T1000 (cell line): ENCODE results near the gene CAMP.

Experiments used
- DNase-seq: peaks from one replicate; lab custom pipeline; 2025; ENCODE audit warnings: mixed read lengths; lab: John Stamatoyannopoulos, UW

The CAMP gene

DNA sequence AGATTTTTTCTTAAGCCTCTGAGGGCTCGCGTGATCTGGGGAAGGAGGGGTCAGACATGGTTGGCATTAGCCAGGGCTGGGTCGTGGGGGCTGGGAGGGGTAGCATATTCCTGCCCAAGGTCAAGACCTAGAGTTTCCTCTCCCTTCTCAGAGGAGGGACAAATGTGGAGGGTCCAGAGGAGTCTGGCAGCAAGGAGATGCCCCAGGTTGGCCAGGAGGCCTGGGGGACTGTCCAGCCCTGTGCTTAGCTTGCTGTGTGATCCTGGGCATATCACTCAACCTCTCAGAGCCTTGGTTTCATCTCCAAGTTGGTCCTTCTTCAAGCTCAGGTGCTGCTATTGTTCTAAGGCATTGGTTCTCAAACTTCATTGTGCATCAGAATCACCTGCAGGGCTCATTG lies 9.1 kb upstream of the CAMP start:
- DNase-seq = no peak

DNA sequence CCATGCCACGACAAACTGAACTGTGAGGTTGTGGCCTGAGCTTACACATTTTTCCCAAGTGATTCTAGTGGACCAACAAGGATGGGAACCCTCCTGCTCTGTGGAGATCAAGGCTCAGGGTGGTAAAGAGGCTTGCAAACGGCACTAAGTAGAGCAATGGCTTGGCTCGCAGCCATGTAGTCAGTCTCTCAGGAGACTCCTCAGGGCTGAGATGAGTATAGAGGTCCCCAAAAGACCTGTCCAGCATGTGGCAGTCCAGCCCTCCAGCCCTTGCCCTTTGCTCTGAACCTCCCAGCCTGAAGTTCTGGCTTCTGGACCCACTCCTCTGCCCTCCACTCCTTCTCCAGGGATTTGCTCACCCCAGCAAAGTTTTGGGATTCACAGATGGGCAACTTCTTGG lies 8.3 kb upstream of the CAMP start:
- DNase-seq = no peak

DNA sequence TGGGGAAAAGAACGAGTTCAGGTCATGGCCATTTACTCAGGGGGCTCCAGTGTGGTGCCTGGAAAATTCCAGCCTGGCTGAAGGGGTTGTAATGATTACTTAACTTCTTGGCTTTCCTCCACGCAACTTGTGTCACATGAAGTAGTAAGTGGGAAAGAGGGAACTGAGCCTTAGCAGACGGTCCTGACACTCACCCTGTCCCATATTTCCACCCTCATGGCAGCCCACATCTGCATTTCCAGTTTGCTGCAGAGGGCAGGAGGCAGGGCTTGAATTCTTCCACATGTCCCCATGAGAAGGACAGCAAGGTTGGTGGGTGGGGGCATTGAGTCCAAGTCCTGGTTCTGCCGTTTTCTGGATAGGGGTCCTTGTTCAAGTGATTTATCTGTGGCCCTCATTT lies 7.8 kb upstream of the CAMP start:
- no peak for DNase-seq

DNA sequence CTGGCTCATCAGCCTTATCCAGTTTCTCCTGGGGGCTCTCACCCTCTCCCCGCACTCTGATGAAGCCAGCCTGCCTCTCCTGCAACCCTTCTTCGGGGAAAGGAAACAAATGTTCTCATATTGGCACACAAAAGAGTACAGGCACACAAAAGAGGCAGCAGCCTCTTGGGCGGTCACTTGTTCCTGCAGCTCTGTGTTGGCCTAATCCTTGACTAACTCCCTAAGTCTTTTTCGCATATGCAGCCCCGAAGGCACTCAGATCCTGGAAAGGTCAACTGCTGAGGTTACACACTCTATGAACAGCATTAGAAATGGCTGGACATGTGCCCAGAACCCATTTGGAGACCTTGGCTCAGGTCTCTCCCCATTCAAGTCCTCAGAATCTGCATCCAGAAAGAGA lies 7.4 kb upstream of the CAMP start:
- DNase-seq = no peak

DNA sequence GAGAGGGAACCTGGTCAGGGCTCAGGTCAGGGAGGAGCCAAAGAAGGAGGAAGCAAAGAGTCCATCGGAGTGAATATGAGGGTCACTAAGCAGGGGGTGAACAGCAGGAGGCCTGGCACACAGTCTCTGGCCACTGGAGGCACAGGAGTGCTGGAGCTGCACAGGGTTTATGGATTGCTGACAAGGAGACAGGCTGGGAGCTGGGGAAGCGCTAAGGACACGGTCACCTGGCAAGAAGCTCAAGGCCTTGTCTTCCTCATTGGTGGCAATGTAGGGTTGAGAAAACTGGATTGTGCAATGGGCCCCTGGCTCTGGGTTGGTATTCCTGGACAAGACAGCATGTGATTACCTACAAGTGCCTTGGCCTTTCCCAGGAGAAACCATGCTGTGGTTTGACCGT lies 5.8 kb upstream of the CAMP start:
- DNase-seq = no peak

DNA sequence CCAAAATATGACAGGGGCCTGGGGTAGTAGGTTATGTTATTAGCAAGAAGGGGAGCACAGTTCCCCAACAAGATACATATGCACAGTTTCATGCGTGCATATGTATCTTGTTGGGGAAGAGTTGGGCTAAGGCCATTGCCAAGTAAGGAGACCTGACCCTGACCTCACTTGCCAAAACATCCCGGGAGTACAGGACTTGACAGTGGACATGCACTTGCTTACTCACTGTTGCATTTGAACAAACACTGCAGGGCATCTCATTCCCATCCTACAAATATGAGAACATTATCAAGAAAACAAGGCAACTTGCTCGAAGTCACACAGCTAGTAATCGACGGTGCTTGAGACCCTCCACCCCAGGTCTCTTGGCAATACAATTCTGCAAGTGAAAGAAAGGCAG lies 4.8 kb upstream of the CAMP start:
- no peak for DNase-seq

DNA sequence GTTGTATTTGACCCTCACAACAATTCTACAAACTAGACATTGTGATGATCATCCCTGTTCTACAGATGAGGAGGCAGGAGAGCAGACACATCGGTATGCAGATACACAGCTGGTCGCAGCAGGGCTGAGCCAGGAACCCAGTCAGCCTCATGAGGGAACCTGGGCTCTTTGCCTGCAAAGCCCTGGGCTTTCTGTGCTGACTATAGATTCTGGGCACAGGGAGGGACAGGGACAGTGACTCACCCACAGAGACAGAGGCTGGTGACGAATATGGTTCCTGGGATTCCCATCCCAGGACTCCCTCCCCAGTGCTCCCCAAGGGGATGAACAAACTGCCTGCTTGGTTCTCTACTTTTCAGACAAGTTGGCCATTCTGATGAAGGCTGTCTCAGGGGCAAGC lies 3.8 kb upstream of the CAMP start:
- DNase-seq = no peak

DNA sequence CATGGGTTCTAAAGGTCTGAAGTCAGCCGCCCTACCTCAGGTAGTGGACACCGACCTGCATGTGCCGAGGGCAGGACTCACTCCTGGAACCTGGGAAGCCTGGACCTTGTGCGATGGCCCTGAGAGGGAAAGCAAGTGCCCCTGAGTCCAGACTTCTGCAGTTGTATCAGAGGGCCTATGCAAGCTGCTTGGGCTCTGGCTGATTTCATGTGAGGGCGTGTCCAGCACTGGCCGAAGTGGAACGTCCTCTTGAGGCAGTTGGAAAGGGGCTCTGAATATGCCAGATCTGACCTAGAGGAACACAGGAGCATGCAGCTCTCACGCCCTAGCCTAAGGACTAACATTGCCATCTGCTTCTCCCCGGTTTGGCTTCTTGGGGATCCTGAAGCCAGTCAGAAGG lies 2.5 kb upstream of the CAMP start:
- DNase-seq = no peak

DNA sequence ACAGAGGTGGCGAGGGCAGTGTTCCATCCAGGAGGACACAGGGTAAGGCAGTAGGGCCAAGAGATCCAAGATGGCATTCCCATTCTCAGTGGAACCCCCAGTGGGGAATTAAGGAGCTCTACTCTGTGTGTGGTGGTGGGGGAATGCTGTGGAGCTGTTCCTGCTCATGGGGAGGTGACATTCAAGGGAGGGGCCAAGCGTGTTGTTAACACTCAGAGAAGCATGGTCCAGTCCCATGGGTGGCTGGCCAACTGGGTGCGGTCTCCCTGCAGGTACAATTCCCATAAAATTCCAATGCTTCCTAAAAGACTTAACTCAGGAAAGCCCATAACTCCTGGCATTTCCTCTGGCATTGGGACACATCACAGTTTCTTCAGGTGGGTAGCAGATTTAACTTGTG lies 2.3 kb downstream of the CAMP start:
- no peak for DNase-seq

DNA sequence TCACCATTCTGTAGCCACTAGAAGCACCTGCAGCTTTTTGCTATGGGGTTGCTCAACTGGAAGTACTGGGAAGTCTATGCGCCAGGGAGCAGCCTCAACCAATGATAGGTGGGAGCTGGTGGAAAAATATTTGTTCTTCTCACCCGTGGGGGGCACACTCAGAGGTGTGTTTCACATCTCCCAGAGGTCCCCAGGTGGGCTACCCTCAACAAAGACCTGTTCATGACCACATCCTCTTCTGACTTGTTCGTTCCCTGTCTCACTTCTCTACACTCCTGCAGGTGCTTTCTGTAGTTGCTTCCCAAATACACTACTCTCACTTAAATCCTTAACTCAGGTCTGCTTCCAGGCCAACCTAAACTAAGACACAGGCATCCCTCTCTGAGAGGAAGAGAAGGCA lies 3.6 kb downstream of the CAMP start:
- no peak for DNase-seq

DNA sequence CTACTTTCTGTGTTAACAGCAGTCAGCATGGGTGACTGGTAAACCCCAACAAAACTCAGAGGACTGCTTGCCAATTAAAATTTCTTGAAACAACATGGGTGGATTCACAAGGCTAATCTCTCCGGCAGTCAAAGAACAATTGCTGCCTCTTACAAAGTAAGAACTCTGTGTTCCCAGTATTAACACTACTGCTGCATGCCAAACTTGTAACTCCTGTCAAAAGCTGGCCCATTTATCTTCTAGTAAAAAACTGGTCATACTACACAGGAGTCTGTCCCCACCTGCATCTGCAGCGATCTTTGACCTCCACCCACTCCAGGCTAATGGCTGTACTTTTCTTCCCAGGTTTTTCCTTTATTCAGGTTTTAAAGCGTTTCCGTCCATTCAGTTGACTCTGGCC lies 8.9 kb downstream of the CAMP start:
- no peak for DNase-seq

DNA sequence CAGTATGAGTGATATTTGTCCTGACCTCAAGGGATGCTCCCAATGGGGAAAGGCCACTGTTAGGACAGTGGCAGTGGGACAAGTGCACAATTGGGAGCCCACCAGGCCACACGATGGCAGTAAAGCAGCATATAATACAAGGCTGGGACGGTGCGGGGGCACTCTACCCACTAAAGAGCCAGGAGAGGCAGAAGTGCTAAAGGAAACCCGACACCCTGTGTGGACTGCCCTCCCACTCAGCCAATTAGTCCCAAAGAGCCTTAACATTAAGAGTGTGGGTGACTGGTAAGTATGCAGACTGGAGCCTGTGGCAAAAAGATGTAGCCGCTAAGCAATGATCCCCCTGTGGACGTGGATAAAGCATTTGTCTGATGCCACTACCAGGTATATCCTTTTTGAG lies 9.4 kb downstream of the CAMP start:
- peak; percentile 53 for DNase-seq

DNA sequence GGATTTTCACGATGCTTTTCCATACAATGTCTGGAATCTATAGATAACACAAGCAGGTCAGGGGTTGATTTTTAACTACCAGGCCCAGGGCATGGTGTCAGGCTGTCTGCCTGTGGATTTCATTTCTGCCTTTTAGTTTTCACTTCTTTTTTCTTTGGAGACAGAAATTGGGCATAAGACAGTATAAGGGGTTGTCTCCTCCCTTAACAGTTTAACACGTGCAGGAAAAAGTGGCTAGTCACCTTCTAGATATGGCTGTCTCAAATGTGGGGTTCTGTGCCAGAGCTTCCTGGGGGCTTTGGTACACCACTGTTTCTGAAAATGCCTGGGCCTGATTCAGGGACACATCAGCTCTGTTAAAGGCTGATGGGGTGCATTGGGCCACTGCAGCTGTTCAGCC lies 10.2 kb downstream of the CAMP start:
- DNase-seq = no peak

DNA sequence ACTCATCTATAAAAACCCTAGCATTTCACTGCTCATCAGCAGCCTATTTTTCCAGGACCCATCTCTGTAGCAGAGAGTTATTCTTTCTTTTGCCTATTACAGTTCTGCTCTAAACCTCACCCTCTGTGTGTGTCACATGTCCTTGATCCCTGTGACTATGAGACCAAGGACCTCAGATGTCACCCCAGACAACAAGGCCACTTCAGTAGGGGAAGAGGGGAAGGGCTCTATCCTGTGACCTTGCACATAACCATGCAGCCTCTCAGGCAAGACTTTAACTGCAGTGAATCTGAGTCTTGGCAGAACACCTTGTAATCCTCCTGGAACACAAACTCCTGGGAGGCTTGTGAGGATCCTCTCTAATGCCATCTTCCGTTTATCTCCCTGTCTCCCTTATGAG lies 13.2 kb downstream of the CAMP start:
- no peak for DNase-seq

DNA sequence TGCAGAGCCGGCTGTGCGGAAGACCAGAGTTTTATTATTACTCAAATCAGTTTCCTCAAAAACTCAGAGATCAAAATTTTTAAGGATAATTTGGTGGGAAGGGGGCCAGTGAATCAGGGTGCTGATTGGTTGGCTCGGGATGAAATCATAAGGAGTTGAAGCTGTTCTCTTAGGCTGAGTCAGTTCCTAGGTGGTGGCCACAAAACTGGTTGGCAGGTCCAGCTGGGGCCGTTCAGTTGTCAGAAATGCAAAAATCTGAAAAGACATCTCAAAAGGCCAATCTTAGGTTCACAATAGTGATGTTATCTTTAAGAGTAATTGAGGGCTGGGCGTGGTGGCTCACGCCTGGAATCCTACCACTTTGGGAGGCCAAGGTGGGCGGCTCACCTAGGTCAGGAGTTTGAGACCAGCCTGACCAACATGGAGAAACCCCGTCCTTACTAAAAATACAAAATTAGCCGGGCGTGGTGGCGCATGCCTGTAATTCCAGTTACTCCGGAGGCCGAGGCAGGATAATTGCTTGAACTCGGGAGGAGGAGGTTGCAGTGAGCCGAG lies 15.3 kb downstream of the CAMP start:
- no peak for DNase-seq

DNA sequence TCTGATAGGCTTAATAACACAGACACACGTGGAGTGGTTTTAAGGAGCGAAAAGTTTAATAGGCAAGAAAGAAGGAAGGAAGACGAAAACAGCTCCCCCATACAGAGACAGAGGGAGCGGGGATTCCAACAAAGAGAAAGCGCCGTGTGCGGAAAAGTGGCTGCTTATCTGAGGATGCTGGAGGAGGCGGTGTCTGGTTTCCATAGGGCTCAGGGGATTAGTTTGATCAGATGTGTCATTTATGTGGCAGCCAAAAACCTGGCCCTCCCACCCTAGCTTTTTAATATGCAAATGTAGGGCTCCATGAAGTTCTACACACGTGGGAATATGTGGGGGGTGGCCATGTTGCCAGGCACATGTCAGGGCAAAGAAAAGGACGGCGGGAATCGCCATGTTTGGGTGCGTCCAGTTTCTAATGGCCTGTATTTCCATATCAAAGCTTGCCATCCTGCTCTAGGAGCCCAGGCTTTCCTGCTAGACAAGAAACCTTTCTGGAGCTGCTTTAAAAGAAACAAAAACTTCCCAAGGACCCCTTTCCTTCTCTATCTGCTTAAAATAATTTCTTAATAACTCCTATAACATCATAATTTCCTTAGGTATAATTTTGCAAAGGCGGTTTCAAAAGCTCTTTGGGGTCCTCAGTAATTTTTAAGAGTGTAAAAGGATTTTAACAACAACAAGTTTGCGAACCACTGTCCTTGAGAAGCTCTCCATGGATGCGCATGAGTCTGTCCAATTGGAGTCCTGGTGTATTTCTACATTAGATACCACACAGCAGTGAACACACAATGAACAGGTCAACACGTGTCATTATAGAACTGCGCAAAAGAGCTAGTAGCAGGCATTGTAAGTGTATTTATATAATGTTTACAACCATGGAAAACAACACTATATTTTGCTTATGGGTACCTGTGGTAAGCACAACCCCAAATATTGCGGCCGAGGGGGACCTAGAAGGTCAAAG lies 17.0 kb downstream of the CAMP start:
- no peak for DNase-seq

DNA sequence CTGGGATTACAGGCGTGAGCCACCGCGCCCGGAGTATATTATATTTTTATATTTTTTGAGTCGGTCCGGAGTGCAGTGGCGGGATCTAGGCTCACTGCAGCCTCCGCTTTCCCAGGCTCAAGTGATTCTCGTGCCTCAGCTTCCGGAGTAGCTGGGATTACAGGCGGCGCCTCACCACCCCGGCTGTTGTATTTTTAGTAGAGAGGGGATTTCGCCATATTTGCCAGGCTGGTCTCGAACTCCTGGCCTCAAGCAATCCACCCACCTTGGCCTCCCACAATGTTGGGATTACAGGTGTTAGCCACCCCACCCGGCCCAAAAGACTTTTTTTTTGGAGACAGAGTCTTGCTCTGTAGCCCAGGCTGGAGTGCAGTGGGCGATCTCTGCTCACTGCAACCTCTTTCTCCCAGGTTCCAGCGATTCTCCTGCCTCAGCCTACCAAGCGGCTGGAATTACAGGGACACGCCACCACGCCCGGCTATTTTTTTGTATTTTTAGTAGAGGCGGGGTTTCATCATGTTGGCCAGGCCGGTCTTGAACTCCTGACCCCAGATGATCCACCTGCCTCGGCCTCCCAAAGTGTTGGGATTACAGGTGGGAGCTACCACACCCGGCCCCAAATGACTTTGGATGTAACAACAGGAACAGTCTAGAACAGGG lies 18.6 kb downstream of the CAMP start:
- DNase-seq = no peak

DNA sequence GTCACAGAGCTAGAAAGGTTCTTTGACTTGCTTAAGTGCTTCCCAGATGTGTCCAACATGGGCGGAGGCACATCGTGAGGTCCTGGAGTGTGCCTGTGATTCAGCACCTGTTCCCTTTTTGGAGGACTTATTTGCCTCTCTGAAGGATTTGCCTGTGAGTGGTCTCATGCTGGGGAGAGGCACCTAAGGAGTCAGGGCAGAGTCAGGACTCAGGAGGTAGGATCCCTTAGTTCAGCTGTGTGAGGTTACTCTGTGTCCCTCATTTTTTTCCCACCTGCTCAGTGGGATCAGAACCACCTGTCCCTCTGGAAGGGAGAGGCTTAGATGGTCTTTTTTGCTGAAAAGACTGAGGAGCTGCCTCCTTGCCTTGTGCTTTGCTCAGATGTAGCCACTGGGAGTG lies 20.6 kb downstream of the CAMP start:
- DNase-seq = no peak

DNA sequence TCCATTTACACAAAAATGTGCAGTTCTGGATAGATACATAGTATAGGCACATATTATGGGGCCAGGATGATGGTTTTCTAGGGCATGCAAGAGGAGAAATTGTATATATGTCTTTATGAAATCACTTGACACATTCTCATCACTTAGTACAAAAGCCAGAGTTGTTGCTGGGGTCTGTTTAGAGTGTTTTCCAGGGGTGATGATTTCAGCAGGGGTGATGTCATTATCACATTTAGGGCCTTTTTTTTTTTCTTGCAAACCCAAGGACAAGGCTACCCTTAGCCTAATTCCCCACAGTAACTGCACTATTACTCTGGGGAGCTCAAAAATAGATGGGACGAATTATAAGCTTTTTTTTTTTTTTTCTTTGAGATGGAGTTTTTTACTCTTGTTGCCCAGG lies 21.2 kb downstream of the CAMP start:
- no peak for DNase-seq

DNA sequence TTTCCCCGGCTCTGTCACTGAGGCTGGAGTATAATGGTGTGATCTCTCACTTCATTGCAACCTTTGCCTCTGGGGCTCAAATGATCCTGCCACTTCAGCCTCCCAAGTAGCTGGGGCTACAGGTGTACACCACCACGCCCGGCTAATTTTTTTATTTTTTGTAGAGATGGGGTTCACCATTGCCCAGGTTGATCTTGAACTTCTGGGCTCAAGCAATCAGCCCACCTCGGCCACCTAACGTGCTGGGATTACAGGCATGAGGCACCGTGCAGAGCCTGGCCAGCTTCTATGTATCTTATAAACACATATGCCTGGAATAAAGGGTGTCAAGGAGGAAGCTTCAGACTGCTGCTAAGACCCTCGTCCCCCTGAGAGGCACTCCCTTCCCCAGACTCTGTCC lies 21.8 kb downstream of the CAMP start:
- no peak for DNase-seq

DNA sequence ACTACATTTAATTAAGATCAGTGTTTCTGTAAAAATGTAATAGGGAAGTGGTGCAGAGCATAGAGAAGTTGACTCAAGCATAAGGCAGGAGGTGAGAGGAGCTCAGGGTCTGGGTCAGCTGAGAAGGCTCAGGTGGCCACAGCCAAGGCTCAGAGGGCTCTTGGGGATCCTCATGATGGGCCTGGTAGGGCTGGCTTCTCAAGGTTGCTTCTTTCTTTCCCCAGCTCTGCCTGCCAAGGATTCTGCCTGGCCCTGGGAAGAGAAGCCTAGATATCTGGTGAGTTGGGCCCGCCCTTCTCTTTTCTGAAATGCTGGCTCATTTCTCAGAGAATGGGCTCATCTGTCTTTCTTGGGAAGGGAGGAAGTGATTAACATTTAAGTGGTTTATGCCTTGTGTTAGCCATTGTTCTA lies 24.1 kb downstream of the CAMP start:
- no peak for DNase-seq

DNA sequence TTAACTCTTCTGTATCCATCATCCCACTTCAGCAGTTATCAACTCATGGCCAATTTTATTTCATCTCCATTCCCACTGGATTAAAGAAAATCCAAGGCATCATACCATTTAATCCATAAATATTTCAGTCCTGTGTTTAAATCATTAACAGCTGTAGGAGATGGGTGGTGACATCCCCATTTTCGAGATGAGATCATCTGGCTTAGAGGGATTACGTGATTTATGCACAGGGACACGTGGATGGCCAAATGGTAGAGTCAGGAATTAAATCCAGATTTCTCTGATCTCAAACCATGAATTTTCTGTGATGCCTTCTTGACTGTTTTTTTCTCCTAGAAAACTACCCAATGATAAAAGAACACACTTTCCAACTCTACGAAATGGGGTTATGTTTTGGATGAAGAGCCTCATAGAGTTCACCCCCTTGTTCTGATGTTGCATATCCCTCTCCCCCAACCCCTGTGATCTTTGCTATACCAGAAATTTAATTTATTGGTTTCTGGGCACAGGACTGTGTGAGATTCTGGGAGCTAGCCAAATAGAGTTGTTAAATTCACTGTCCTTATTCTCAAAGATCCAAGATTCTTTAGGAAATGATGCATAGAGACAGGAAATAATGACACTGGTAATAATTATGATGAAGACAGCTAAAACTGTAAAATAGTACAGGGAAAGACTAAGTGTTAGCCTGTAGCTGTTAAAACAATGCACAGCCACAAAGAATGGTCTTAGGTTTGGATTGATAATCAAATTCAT lies 25.0 kb downstream of the CAMP start:
- no peak for DNase-seq

DNA sequence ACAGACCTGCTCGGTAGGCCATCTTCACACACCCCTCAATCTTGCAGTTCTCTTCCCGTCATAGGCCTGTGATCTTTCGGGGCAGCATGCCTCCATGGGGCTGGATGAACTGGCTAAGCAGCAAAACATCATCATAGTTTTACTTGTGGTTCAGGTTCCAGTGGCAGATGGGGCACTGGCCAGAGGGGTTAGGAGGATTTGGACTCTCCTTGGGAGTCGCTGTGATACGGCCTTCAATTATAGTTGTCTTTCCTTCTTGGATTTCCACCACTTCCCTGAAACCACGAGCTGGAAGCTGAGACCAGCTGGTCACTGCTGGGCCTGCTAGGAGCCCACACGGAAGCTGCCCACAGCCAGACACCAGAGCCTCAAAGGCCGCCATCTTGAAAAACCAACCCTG lies 33.3 kb downstream of the CAMP start:
- DNase-seq = no peak
